MM.1S (cell line): ENCODE data around the gene SIL1.

ENCODE experiments used
- DNase-seq: peaks from one replicate; pipeline ENCODE4 v3.0.0-alpha.2; 2015
- H2AFZ ChIP-seq: fragments of 300-600 bp; sonication (generic); 2 replicates; pipeline ENCODE4 v1.6.0; 2016; ENCODE audit warnings: antibody characterized with exemption, low read length
- H3F3A ChIP-seq: fragments of 300-600 bp; sonication (generic); 2 replicates; pipeline ENCODE4 v1.6.1; 2016; ENCODE audit warnings: mild to moderate bottlenecking, antibody characterized with exemption, low read length, moderate library complexity, mixed read lengths; ENCODE audit not compliant: insufficient read depth
- H3K27ac ChIP-seq: fragments of 300-600 bp; sonication (generic); 2 replicates; pipeline ENCODE4 v1.5.1; 2016; ENCODE audit warnings: mild to moderate bottlenecking, low read length
- H3K27me3 ChIP-seq: fragments of 300-600 bp; sonication (generic); replicated peaks from 2 replicates; pipeline ENCODE4 v1.6.0; 2016; ENCODE audit warnings: low read length; ENCODE audit not compliant: insufficient read depth
- H3K36me3 ChIP-seq: fragments of 300-600 bp; sonication (generic); replicated peaks from 2 replicates; pipeline ENCODE4 v1.6.1; 2016; ENCODE audit warnings: mild to moderate bottlenecking, low read length, mixed read lengths; ENCODE audit not compliant: insufficient read depth
- H3K4me1 ChIP-seq: fragments of 300-600 bp; sonication (generic); 2 replicates; pipeline ENCODE4 v1.6.1; 2016; ENCODE audit warnings: low read length, mixed read lengths
- H3K4me2 ChIP-seq: fragments of 300-600 bp; sonication (generic); 2 replicates; pipeline ENCODE4 v1.6.0; 2016; ENCODE audit warnings: low read depth, low read length
- H3K4me3 ChIP-seq: fragments of 300-600 bp; sonication (generic); 2 replicates; pipeline ENCODE4 v1.5.1; 2016; ENCODE audit warnings: low read length, mixed read lengths
- H3K79me2 ChIP-seq: fragments of 300-600 bp; sonication (generic); 2 replicates; pipeline ENCODE4 v1.6.1; 2016; ENCODE audit warnings: mixed run types, low read length, mixed read lengths
- H3K9ac ChIP-seq: fragments of 300-600 bp; sonication (generic); 2 replicates; pipeline ENCODE4 v1.6.1; 2016; ENCODE audit warnings: low read length, mixed read lengths
- H3K9me2 ChIP-seq: fragments of 300-600 bp; sonication (generic); replicated peaks from 2 replicates; pipeline ENCODE4 v1.6.1; 2016; ENCODE audit warnings: mild to moderate bottlenecking, low read length, mixed read lengths; ENCODE audit not compliant: insufficient read depth
- H3K9me3 ChIP-seq: fragments of 300-600 bp; sonication (generic); replicated peaks from 2 replicates; pipeline ENCODE4 v1.6.1; 2016; ENCODE audit warnings: mild to moderate bottlenecking, low read length, mixed read lengths; ENCODE audit not compliant: insufficient read depth
- H4K20me1 ChIP-seq: fragments of 300-600 bp; sonication (generic); 2 replicates; pipeline ENCODE4 v1.6.1; 2016; ENCODE audit warnings: mild to moderate bottlenecking, low read length, moderate library complexity, mixed read lengths; ENCODE audit not compliant: insufficient read depth
- CTCF ChIP-seq: fragments of 300-600 bp; sonication (generic); IDR thresholded peaks from 2 replicates; pipeline ENCODE4 v1.5.1; 2016; ENCODE audit warnings: antibody characterized with exemption, low read length, mixed read lengths
- EZH2 ChIP-seq: fragments of 300-600 bp; sonication (generic); optimal IDR thresholded peaks from 2 replicates; pipeline ENCODE3; 2017; ENCODE audit warnings: low read depth, mild to moderate bottlenecking, antibody characterized with exemption, low read length, mixed read lengths
- EZH2phosphoT487 ChIP-seq: fragments of 300-600 bp; sonication (generic); IDR thresholded peaks from 2 replicates; pipeline ENCODE4 v1.6.1; 2018; ENCODE audit warnings: antibody characterized with exemption, low read length

The SIL1 gene

GRCh38 chr5:138963763-138964371 is 234.3 kb downstream of the SIL1 start:
- no peak overlapping the region for H2AFZ ChIP-seq
- H3K9me3 ChIP-seq: no peaks in the 10 kb centered on the region
- TF ChIP-seq EZH2 (no peak), CTCF (no peak), EZH2phosphoT487 (no peak)
- DNase-seq: no peak
- H3F3A ChIP-seq: no peaks in the 10 kb centered on the region
- no peak overlapping the region for H3K9ac ChIP-seq
- H3K9me2 ChIP-seq: no peaks in the 10 kb centered on the region
- no peak overlapping the region for H3K4me2 ChIP-seq
- H4K20me1 ChIP-seq: no peaks in the 10 kb centered on the region
- H3K4me1 ChIP-seq: no peaks in the 10 kb centered on the region
- no peaks in the 10 kb centered on the region for H3K36me3 ChIP-seq
- H3K4me3 ChIP-seq: no peak overlapping the region
- H3K79me2 ChIP-seq: no peaks in the 10 kb centered on the region
- no peak overlapping the region for H3K27ac ChIP-seq
- H3K27me3 ChIP-seq: no peaks in the 10 kb centered on the region

GRCh38 chr5:138962614-138963370 is 235.4 kb downstream of the SIL1 start:
- Histone ChIP-seq H3K4me1 (no peaks in the 10 kb centered on the region), H3K9ac (no peak overlapping the region), H3K27ac (no peak overlapping the region), H3K4me3 (no peak overlapping the region), H4K20me1 (no peaks in the 10 kb centered on the region), H3K9me3 (no peaks in the 10 kb centered on the region), H3K36me3 (no peaks in the 10 kb centered on the region), H3K9me2 (no peaks in the 10 kb centered on the region), H3F3A (no peaks in the 10 kb centered on the region), H2AFZ (no peak overlapping the region), H3K4me2 (no peak overlapping the region), H3K79me2 (no peaks in the 10 kb centered on the region), H3K27me3 (no peaks in the 10 kb centered on the region)
- TF ChIP-seq EZH2phosphoT487 (no peak), EZH2 (no peak), CTCF (no peak)
- DNase-seq: no peak

- Histone ChIP-seq H3K36me3 (no peaks in the 10 kb centered on the region), H3K4me2 (no peak overlapping the region), H3K27ac (no peak overlapping the region), H3K4me3 (no peak overlapping the region), H3F3A (no peaks in the 10 kb centered on the region), H4K20me1 (no peaks in the 10 kb centered on the region), H3K27me3 (no peaks in the 10 kb centered on the region), H2AFZ (no peak overlapping the region), H3K9ac (no peak overlapping the region), H3K4me1 (no peaks in the 10 kb centered on the region), H3K79me2 (no peaks in the 10 kb centered on the region), H3K9me3 (no peaks in the 10 kb centered on the region), H3K9me2 (no peaks in the 10 kb centered on the region)
- TF ChIP-seq CTCF (no peak), EZH2phosphoT487 (no peak), EZH2 (no peak)
- no peak for DNase-seq
Observed at GRCh38 chr5:138961729-138962128, 236.4 kb downstream of the SIL1 start.
